Umbilical cord (tissue), 2 donors: Measurements from ENCODE around the gene TTBK1. TPM values are rescaled to one million over a fixed set of nuclear protein-coding genes. Genes with fewer than 3 reads are reported as not detected.
A peak's percentile ranks its signal among the peaks of the same experiment; 100 is the strongest.

ENCODE experiments used
- DNase-seq: peaks from one replicate; pipeline ENCODE4 v3.0.0-alpha.2; 2015; ENCODE audit warnings: low spot score
- total RNA-seq: library from RNA; depleted of rRNA; stranded (reverse); fragments of >200 nt; gene quantifications from one replicate; pipeline ENCODE4 v1.2.3, GENCODE V29; 2014; ENCODE audit warnings: low replicate concordance; ENCODE audit not compliant: insufficient read depth

Gene TTBK1
- total RNA-seq, 1 donor from 2014 or later = 0.48 TPM

- no peak for DNase-seq
Measured at GRCh38 chr6:43254846-43255245, 11.6 kb downstream of the TTBK1 start.

- no peak for DNase-seq
Measured at GRCh38 chr6:43255408-43256054, 12.2 kb downstream of the TTBK1 start.

- DNase-seq = no peak
Measured at GRCh38 chr6:43256670-43257366, 13.5 kb downstream of the TTBK1 start.

- no peak for DNase-seq
Measured at GRCh38 chr6:43257367-43258145, 14.3 kb downstream of the TTBK1 start.

DNA sequence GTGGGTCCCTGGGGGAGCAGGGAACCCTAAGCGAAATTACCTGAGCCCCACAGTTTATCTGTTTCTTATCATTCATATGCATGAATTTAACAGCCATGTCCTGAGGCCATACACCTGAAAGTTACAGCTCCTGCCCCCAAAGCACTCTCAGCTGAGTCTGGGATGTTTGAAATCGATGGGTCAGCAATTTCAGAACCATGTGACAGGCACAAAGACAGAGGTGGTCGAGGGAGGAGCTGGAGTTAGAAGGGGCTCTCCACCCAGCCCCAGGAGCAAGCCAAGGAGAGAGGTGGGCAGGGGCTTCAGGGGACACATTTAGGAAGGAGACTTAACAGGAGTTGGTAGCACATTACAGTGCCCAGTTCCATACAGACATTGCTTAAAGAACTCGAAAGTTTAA is 14.9 kb downstream of the TTBK1 start:
- DNase-seq = no peak

DNA sequence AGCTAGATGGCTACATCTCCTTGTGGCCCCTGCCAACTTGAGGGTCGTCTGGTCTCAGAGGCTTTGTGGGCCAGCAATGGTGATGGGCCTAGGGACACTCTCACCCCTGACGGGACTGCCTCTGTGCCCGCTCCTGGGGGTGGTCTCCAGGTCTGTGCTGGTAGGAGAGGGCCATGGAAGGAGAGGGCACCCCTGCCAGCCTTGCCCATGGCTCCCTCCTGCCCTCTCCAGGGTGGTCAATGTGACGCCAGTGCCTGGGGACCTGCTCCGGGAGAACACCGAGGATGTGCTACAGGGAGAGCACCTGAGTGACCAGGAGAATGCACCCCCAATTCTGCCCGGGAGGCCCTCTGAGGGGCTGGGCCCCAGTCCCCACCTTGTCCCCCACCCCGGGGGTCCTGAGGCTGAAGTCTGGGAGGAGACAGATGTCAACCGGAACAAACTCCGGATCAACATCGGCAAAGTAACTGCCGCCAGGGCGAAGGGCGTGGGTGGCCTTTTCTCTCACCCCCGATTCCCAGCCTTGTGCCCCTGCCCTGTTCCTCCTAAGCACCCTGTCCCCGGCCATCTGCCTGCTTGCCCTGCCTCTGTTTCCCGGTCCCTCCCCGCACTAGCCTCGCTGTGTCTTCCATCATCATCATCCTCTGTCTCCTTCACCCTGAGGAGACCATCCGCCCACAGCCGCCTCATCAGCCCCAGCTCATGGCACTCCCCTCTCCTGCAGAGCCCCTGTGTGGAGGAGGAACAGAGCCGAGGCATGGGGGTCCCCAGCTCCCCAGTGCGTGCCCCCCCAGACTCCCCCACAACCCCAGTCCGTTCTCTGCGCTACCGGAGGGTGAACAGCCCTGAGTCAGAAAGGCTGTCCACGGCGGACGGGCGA is 15.8 kb downstream of the TTBK1 start:
- no peak for DNase-seq

GRCh38 chr6:43260791-43261190 is 17.5 kb downstream of the TTBK1 start:
- DNase-seq = no peak

DNA sequence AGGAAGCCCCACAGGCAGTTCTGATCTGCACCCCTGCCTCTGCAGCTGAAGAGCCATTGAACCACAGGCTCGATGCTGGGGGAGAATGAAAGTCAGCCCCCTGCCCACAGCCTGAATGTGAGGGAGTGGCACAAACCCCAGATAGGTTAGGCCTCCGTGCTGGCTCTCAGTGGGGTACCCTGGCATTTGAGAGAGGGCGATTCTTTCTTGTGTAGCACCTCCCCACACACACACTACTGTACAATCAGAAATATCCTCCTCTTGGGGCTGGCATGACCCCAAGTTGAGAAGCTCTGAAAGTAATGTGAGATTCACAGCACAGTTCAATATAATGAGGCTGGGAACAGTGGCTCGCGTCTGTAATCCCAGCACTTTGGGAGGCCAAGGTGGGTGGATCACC is 17.9 kb downstream of the TTBK1 start:
- DNase-seq = no peak

- DNase-seq = no peak
Measured at GRCh38 chr6:43262000-43262779, 18.9 kb downstream of the TTBK1 start.

DNA sequence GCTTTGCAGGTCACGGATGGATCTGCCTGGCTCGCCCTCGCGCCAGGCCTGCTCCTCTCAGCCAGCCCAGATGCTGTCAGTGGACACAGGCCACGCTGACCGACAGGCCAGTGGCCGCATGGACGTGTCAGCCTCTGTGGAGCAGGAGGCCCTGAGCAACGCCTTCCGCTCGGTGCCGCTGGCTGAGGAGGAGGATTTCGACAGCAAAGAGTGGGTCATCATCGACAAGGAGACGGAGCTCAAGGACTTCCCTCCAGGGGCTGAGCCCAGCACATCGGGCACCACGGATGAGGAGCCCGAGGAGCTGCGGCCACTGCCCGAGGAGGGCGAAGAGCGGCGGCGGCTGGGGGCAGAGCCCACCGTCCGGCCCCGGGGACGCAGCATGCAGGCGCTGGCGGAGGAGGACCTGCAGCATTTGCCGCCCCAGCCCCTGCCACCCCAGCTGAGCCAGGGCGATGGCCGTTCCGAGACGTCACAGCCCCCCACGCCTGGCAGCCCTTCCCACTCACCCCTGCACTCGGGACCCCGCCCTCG is 19.6 kb downstream of the TTBK1 start:
- no peak for DNase-seq

DNA sequence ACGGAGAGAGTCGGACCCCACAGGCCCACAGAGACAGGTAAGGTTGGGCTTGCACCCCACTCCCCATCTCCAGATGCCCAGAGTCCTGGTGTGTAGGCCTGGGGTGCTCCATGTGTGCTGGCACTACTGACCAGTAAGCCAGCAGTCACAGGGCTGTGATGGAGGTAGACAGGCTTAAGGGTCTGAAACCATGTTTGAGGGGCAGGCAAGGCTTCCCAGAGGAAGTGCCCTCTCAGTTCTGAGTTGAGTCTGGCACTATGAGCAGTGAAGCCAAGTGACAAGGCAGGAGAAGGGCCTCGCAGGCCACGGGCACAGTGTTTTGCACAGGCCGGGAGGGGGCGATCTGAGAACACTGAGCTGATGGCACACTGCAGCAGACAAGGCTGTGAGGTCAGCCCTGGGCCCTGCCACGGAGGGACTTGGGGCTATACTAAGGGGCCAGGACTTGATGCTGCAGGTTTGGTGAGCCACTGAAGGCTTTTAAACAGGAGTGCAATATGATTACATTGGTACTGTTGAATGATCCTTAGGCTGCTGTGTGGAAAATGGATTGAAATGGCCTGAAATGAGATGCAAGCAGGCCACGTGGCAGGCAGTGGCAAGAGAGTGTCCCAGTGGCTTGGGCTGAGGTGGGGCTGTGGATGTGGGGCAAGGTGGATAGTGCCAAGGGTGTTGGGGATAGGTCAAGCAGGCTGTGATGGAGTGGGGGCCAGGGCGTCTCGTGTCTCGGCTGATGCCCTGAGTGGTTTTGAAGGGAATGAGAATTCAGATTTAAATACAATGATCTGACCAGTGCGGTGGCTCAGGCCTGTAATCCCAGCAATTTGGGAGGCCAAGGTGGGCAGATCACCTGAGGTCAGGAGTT is 20.3 kb downstream of the TTBK1 start:
- DNase-seq = peak; percentile 79

- DNase-seq = no peak
Measured at GRCh38 chr6:43264599-43265145, 21.4 kb downstream of the TTBK1 start.

DNA sequence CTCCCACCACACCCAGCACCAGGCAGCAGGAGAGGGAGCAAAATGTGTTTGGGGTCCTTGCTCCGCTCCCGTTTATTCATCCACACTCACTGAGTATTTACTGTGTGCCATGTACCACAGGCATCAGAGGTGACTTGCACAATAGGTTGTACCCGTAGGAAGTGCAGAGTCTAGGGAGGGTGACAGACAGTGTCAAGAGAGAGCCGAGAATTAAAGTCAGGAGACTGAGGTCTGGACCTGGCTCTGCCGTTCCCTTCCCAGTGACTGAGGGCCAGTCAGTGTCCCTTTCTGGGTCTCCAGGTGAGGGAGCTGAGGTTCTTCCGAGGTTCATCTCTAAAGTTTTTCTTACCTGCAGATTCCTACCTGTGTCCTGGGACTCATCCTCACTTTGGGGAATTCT is 22.3 kb downstream of the TTBK1 start:
- no peak for DNase-seq

DNA sequence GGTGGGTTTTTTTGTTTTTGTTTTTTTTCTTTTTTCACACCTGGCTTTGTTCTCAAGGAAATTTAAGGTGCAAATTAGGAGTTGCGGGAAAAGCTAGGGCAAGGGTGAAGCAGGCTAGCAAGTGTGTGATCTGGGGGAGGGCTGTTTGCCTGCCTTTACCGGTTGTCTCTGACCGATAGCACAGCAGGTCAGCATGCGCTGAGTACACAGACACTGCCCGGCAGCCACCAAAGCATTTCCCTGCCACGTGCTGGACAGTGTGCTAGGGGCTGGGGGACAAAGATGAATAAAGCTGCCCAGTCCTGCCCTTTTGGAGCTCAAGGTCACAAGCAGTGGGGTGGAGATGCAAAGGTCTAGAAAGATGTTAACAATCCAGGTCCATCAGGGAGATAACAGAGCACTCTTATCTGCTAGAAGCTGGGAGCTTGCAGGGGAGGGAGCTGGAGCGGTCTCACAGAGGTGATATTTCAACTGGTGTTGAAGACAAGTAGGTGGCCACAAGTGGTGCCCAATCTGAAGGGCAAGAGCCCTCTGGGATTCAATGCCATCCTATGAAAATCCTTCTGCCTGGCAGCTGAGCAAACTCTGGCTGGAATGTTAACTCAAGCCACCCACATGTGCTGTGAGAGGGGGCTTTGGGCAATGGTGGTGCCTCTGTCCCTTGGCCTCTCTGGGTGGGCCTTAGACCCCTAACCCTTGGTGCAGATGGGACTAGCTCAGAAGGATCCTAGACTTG is 24.5 kb downstream of the TTBK1 start:
- no peak for DNase-seq

DNA sequence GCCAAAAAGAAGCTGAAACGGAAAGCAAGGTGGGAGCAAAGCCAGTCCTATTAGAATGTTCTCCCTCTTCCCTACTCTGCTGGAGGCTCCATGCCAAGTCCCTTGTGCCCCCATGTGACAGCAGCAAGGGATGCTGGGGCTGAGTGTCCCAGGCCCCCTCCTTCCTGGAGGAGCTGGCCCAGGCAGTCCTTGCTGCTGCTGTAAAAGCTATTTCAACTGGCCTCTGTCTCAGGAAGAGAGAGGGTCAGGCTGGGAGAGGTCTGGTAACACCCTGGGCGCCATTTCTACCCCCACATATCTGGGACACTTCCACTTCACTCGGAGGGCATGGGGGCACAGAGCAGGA is 25.0 kb downstream of the TTBK1 start:
- DNase-seq = peak; percentile 44

DNA sequence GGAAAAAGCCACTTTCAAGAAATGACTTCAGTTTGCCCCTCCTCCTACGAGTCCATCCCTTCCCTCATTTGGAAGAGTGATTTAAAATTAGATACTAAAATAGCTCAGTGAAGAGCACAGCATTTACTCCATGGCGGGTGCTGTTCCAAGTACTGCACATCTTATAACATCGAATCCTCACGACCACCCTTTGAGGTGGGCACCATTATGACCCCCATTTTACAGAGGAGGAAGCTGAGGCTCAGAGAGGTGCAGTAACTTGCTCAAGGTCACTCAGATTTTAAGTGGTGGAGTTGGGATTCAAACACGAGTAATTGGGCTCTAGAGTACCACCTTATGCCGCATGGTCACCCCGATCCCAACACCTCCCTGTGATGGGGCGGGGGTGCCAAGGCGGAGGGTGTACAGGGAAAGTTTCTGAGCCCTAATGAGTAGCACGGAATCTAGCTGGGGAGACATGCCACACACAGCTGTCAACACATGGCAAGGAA is 25.5 kb downstream of the TTBK1 start:
- no peak for DNase-seq

DNA sequence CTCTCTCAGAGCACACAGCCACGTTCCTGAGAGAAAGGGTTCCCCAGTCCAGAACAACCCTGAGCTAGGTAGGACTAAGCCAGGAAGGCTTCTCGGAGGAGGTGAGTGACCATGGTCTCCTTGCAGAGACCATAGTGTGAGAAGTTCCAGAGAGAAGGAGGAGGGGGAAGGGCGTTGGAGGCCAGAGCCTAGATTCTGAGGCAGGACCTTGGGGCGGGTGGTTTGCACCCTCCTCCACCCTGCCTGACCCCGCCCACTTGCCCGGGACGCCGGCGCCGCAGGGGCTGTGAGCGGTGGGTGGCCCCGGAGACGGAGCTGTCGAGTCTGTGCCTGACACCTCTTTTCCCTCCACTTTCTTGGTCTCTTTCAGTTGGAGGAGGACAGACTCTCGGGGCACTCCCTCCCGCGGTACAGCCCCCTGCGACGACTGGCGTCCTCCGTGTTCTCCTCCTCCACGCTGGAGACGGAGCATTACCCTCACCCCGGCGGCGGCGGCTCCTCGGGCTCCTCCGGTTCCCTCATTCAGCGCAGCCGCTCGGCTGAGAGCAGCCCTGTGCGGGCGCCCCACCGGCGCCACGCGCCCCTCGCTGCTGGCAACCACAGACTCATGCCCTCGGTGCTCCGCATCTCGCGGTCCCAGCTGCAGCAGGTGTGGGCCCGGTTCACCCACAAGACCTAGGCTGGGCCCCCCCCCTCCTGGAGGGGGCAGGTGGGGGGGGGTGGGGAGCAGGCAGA is 26.2 kb downstream of the TTBK1 start:
- no peak for DNase-seq
